Left lobe of liver (tissue), 2 donors: ENCODE data around the gene C15orf62. TPM values are rescaled to one million over a fixed set of nuclear protein-coding genes. Genes with fewer than 3 reads are reported as not detected.

Source experiments
- ATAC-seq: fragments of 200-7000 bp; cut with Tn5 transposase; one replicate; pipeline ENCODE4 v1.9.1; 2020; ENCODE audit warnings: mild to moderate bottlenecking, moderate library complexity
- DNase-seq: peaks from one replicate; pipeline ENCODE4 v3.0.0-alpha.2; 2020; ENCODE audit warnings: low spot score
- total RNA-seq: library from RNA; stranded (reverse); gene quantifications from one replicate; pipeline ENCODE4 v1.2.1, GENCODE V29; 2021
- donor health status: DM: no; HTN: no; CAD: no; lungs with moderate emphysema.
- donor health status: DM: no; HTN: yes; CAD: no.

Gene C15orf62
- total RNA-seq, 1 donor from 2014 or later = 1.0 TPM

- DNase-seq (peak; percentile 92), ATAC-seq (peak; percentile 97)
Observed at GRCh38 chr15:40754883-40755811, 14.6 kb upstream of the C15orf62 start, which contains the start of gene RMDN3. Gene RMDN3, minus strand, starts transcription at chr15:40755254. Its CDS starts 471 bp downstream, at chr15:40754783.

GRCh38 chr15:40755812-40756208, 14.0 kb upstream of the C15orf62 start:
- DNase-seq = no peak
- ATAC-seq = no peak

GRCh38 chr15:40756938-40757337, 12.8 kb upstream of the C15orf62 start:
- DNase-seq = no peak
- no peak for ATAC-seq

- DNase-seq = no peak
- no peak for ATAC-seq
Observed at GRCh38 chr15:40759961-40760360, 9.8 kb upstream of the C15orf62 start.

- ATAC-seq = peak; percentile 52
Observed at GRCh38 chr15:40762919-40763800, 6.6 kb upstream of the C15orf62 start.

GRCh38 chr15:40763801-40764628, 5.8 kb upstream of the C15orf62 start, which contains the start of gene GCHFR:
Gene GCHFR, plus strand, starts transcription at chr15:40764068. Its CDS starts 113 bp downstream, at chr15:40764181.
- ATAC-seq (peak; percentile 79), DNase-seq (peak; percentile 93)

More at GRCh38 chr15:40762919-40763800, 6.6 kb upstream of the C15orf62 start:
- peak; percentile 93 for DNase-seq

GRCh38 chr15:40764629-40765103, 5.1 kb upstream of the C15orf62 start:
- ATAC-seq (peak; percentile 2), DNase-seq (no peak)

- DNase-seq (no peak), ATAC-seq (no peak)
Observed at GRCh38 chr15:40766194-40766815, 3.5 kb upstream of the C15orf62 start.

- ATAC-seq (no peak), DNase-seq (no peak)
Observed at GRCh38 chr15:40766906-40767837, 2.6 kb upstream of the C15orf62 start.

- ATAC-seq (no peak), DNase-seq (no peak)
Observed at GRCh38 chr15:40767838-40768500, 1.8 kb upstream of the C15orf62 start.

GRCh38 chr15:40768521-40769273, 1.1 kb upstream of the C15orf62 start:
- DNase-seq (no peak), ATAC-seq (no peak)

- ATAC-seq (no peak), DNase-seq (no peak)
Observed at GRCh38 chr15:40770147-40770721, 454 bp downstream of the C15orf62 start.

- peak; percentile 82 for ATAC-seq
- DNase-seq = peak; percentile 90
Observed at GRCh38 chr15:40771242-40771641, 1.5 kb downstream of the C15orf62 start.

- DNase-seq (no peak), ATAC-seq (no peak)
Observed at GRCh38 chr15:40772014-40772413, 2.2 kb downstream of the C15orf62 start.

GRCh38 chr15:40773496-40773895, 3.7 kb downstream of the C15orf62 start:
- DNase-seq = no peak
- ATAC-seq = no peak

- DNase-seq = no peak
- ATAC-seq = no peak
Observed at GRCh38 chr15:40773902-40774301, 4.1 kb downstream of the C15orf62 start.

GRCh38 chr15:40775007-40775406, 5.2 kb downstream of the C15orf62 start:
- DNase-seq = no peak
- no peak for ATAC-seq
